ENCODE measurements around the gene MEG3. TPM values are rescaled to one million over a fixed set of nuclear protein-coding genes. Genes with fewer than 3 reads are reported as not detected.

MEG3 gene
- total RNA-seq, 1 donor from 2014 or later = 32.3 TPM

DNA sequence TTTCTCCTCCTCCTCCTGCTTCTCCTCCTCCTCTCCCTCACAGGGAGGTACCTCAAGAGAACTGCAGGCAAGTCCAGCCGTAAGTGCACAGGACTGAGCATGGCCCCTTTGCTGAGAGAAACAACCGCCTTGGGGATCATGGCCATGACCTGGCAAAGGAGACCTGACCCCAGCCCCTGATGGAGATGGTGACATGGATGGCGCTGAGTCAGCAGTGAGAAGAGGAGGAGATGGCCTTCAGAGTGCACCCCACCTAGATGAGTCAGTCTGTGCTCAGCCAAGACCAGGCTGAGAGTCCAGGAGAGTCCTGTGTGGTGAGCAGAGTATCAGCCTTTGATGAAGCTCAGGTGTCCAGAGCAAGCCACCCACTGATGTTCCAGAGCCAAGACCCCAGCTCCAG is 36.4 kb downstream of the MEG3 start:
- TF ChIP-seq, protein P1, sequence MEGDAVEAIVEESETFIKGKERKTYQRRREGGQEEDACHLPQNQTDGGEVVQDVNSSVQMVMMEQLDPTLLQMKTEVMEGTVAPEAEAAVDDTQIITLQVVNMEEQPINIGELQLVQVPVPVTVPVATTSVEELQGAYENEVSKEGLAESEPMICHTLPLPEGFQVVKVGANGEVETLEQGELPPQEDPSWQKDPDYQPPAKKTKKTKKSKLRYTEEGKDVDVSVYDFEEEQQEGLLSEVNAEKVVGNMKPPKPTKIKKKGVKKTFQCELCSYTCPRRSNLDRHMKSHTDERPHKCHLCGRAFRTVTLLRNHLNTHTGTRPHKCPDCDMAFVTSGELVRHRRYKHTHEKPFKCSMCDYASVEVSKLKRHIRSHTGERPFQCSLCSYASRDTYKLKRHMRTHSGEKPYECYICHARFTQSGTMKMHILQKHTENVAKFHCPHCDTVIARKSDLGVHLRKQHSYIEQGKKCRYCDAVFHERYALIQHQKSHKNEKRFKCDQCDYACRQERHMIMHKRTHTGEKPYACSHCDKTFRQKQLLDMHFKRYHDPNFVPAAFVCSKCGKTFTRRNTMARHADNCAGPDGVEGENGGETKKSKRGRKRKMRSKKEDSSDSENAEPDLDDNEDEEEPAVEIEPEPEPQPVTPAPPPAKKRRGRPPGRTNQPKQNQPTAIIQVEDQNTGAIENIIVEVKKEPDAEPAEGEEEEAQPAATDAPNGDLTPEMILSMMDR (IDR thresholded peaks at IDR 0.05; ENCODE audit: unreplicated experiment) = no peak
- Mint-ChIP-seq H3K27ac (no peak overlapping the region), H3K9me3 (ENCODE audit: low read depth) (no peaks in the 10 kb centered on the region), H3K4me3 (ENCODE audit: low read depth) (no peak overlapping the region), H3K36me3 (ENCODE audit: insufficient read depth) (peaks cover 4% of the 10 kb centered on the region), H3K4me1 (ENCODE audit: low read depth) (peaks cover 23% of the 10 kb centered on the region), H3K27me3 (no peaks in the 10 kb centered on the region)
- no peak for DNase-seq (ENCODE audit: low spot score, unreplicated experiment)

DNA sequence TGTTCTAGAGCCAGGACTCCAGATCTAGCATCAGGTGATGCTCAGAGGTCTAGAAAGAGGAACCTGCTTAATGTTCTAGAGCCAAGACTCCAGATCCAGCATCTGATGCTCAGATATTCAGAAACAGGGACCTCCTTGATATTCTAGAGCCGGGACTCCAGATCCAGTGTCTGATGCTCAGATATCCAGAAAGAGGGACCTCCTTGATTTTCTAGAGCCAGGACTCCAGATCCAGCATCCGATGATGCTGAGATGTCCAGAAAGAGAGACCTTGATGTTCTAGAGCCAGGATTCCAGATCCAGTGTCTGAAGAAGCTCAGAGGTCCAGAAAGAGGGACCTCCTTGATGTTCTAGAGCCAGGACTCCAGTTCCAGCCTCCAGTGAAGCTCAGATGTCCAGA is 36.9 kb downstream of the MEG3 start:
- no peak overlapping the region for H3K4me3 Mint-ChIP-seq (ENCODE audit: low read depth)
- TF ChIP-seq, protein P1 (IDR thresholded peaks at IDR 0.05; ENCODE audit: unreplicated experiment) = no peak
- peaks cover 18% of the 10 kb centered on the region for H3K4me1 Mint-ChIP-seq (ENCODE audit: low read depth)
- peaks cover 4% of the 10 kb centered on the region for H3K36me3 Mint-ChIP-seq (ENCODE audit: insufficient read depth)
- no peaks in the 10 kb centered on the region for H3K9me3 Mint-ChIP-seq (ENCODE audit: low read depth)
- H3K27ac Mint-ChIP-seq = no peak overlapping the region
- H3K27me3 Mint-ChIP-seq = no peaks in the 10 kb centered on the region
- DNase-seq (ENCODE audit: low spot score, unreplicated experiment) = no peak

DNA sequence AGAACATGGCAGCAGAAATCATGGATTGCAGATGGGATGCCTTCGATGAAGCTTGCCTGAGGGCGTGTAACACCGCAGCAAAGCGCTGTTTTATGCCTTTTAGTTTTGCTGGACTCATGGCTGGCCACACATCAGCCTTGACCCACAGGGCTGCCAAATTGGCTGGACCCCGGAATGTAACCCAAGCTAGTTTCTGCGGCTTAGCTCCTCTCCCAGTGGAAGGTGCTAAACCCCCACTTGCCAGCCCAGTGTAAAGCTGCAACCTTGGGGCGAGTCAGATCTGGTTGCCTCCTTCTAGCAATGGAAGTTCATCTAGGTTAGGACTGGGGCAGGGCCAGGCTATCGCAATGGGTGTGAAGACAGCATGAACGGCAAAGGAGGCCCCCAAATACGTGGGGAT is 38.3 kb downstream of the MEG3 start:
- H3K27ac Mint-ChIP-seq = no peak overlapping the region
- peaks cover 4% of the 10 kb centered on the region for H3K36me3 Mint-ChIP-seq (ENCODE audit: insufficient read depth)
- no peak overlapping the region for H3K4me3 Mint-ChIP-seq (ENCODE audit: low read depth)
- H3K27me3 Mint-ChIP-seq = no peaks in the 10 kb centered on the region
- TF ChIP-seq, protein P1 (IDR thresholded peaks at IDR 0.05; ENCODE audit: unreplicated experiment) = no peak
- no peak for DNase-seq (ENCODE audit: low spot score, unreplicated experiment)
- H3K9me3 Mint-ChIP-seq (ENCODE audit: low read depth) = no peaks in the 10 kb centered on the region
- peaks cover 4% of the 10 kb centered on the region for H3K4me1 Mint-ChIP-seq (ENCODE audit: low read depth)

- Mint-ChIP-seq H3K4me3 (ENCODE audit: low read depth) (no peak overlapping the region), H3K9me3 (ENCODE audit: low read depth) (no peaks in the 10 kb centered on the region), H3K36me3 (ENCODE audit: insufficient read depth) (peaks cover 4% of the 10 kb centered on the region), H3K4me1 (ENCODE audit: low read depth) (peaks cover under 1% of the 10 kb centered on the region), H3K27me3 (no peaks in the 10 kb centered on the region), H3K27ac (no peak overlapping the region)
- no peak for DNase-seq (ENCODE audit: low spot score, unreplicated experiment)
- TF ChIP-seq, protein P1 (IDR thresholded peaks at IDR 0.05; ENCODE audit: unreplicated experiment) = no peak
These were observed 39.2 kb downstream of the MEG3 start for GRCh38 chr14:100864960-100865681.

DNA sequence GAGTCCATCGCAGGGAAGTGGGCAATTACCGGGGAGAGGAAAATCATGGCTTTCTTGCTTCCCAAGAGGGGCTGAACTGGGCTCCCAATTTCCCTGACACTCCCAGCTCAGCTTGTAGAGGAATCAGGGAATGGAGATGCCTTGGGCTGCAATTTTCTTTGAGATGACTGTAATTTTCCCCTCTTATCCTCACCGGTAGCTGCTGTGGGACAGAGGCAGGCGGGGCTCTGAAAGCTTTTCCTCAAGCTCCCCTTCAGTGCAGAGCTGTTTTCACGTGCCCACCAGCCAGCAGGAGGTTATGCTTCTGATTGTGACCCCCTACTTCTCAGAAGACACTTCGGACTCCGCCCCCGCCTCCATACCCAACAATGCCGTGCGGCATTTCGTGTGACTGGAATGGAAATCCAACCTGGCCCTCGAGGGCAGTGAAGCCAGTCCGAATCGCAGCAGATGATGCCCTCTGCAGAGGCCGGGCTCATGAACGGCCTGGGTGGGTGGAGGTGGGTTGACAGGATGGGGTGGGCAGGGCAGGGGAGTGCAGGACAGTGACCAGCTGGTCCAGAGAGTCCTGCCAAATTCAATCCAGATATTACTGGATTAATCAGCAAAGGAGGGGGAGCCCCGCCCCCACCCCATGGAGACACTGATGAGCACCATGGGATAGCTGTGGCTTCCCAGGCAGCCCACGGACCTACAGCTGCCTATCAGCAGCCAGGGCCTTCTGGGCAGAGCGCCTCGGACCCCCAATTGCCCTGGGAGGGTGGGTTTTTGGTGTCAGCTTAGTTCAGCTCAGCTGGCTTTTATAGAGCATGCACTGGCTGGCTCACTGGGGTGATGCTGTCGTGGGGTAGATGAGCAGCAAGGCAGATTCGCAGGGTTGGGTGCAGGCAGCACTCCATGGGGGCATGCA is 40.0 kb downstream of the MEG3 start:
- Mint-ChIP-seq H3K4me3 (ENCODE audit: low read depth) (no peak overlapping the region), H3K27me3 (no peaks in the 10 kb centered on the region), H3K27ac (no peak overlapping the region), H3K4me1 (ENCODE audit: low read depth) (no peaks in the 10 kb centered on the region), H3K36me3 (ENCODE audit: insufficient read depth) (peaks cover 4% of the 10 kb centered on the region), H3K9me3 (ENCODE audit: low read depth) (no peaks in the 10 kb centered on the region)
- DNase-seq (ENCODE audit: low spot score, unreplicated experiment) = no peak
- TF ChIP-seq, protein P1 (IDR thresholded peaks at IDR 0.05; ENCODE audit: unreplicated experiment) = no peak

Data from progenitor cell of endocrine pancreas (in vitro differentiated cells).